ENCODE measurements around the gene SGSM1. TPM values are rescaled to one million over a fixed set of nuclear protein-coding genes. Genes with fewer than 3 reads are reported as not detected.

SGSM1 gene
- total RNA-seq, 1 experiment from 2014 or later, result 4.3 TPM

DNA sequence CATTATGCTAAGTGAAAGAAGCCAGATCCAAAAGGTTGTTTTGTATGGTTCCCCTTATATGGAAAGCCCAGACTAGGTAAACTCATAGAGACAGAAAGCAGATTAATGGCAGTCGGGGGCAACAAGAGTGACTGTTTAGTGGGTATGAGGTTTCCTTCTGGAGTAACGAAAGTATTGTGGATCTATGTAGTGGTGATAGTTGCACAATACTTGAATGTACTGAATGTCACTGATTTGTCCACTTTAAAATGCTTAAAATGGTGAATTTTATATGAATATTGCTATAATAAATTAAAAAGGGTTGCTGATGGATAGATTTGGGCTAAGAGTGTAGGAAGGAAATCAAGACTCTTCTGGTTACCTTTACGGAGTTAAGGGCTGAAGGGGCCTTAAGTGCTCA is 10.0 kb upstream of the SGSM1 start:
- no peak overlapping the region for H3K18ac ChIP-seq (ENCODE audit: insufficient read length, low read depth, low read length)
- no peak overlapping the region for H3K27ac ChIP-seq (ENCODE audit: insufficient read length, low read depth, low read length)
- H3T11ph ChIP-seq (ENCODE audit: low read length), result no peak overlapping the region
- H2BK20ac ChIP-seq (ENCODE audit: low read depth, low read length, poor library complexity, severe bottlenecking), result no peak overlapping the region
- TF ChIP-seq, protein P1, sequence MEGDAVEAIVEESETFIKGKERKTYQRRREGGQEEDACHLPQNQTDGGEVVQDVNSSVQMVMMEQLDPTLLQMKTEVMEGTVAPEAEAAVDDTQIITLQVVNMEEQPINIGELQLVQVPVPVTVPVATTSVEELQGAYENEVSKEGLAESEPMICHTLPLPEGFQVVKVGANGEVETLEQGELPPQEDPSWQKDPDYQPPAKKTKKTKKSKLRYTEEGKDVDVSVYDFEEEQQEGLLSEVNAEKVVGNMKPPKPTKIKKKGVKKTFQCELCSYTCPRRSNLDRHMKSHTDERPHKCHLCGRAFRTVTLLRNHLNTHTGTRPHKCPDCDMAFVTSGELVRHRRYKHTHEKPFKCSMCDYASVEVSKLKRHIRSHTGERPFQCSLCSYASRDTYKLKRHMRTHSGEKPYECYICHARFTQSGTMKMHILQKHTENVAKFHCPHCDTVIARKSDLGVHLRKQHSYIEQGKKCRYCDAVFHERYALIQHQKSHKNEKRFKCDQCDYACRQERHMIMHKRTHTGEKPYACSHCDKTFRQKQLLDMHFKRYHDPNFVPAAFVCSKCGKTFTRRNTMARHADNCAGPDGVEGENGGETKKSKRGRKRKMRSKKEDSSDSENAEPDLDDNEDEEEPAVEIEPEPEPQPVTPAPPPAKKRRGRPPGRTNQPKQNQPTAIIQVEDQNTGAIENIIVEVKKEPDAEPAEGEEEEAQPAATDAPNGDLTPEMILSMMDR (conservative IDR thresholded peaks at IDR 0.05), result no peak
- H3K9ac ChIP-seq (ENCODE audit: extremely low read depth, insufficient read length, low read length), result no peak overlapping the region
- no peaks in the 10 kb centered on the region for H3K27me3 ChIP-seq (ENCODE audit: insufficient read depth, low read length)
- H2AK5ac ChIP-seq (ENCODE audit: insufficient read length, low read length), result no peak overlapping the region
- H3K4me2 ChIP-seq (ENCODE audit: insufficient read depth, insufficient read length, low read length), result no peak overlapping the region
- H2BK12ac ChIP-seq (ENCODE audit: insufficient read length, low read depth, low read length), result no peak overlapping the region
- no peaks in the 10 kb centered on the region for H3K79me2 ChIP-seq (ENCODE audit: insufficient read depth, low read length)
- no peaks in the 10 kb centered on the region for H3K36me3 Mint-ChIP-seq (ENCODE audit: insufficient read depth in 1 of 3, low read depth in 3 of 3)
- H2BK15ac ChIP-seq (ENCODE audit: low read depth, low read length), result no peak overlapping the region
- H3K9me3 Mint-ChIP-seq, result no peaks in the 10 kb centered on the region
- H3K14ac ChIP-seq (ENCODE audit: insufficient read depth, low read length), result no peak overlapping the region
- H3K23ac ChIP-seq (ENCODE audit: insufficient read length, low read depth, low read length), result no peak overlapping the region
- no peak overlapping the region for H4K5ac ChIP-seq (ENCODE audit: insufficient read length, low read depth, low read length)
- no peak overlapping the region for H2BK5ac ChIP-seq (ENCODE audit: insufficient read length, low read length)
- no peak overlapping the region for H3K56ac ChIP-seq (ENCODE audit: insufficient read length, low read depth, low read length)
- H3K79me1 ChIP-seq (ENCODE audit: insufficient read depth, low read depth, low read length, poor library complexity, severe bottlenecking), result no peaks in the 10 kb centered on the region
- H3K27me3 Mint-ChIP-seq (ENCODE audit: low read depth), result no peaks in the 10 kb centered on the region; the same call in 1 of the 2 replicates
- no peak overlapping the region for H4K91ac ChIP-seq (ENCODE audit: insufficient read length, low read depth, low read length)
- H3K9me3 ChIP-seq (ENCODE audit: control insufficient read depth, low read depth, low read length), result no peaks in the 10 kb centered on the region
- WGBS (ENCODE audit: extremely low coverage, insufficient read length, low lambda C conversion rate), result no CpG with 5 or more reads among the region's 3 CpGs
- no peaks in the 10 kb centered on the region for H4K20me1 ChIP-seq (ENCODE audit: control insufficient read depth, insufficient read depth, insufficient read length)
- no peak for DNase-seq
- H3K23me2 ChIP-seq (ENCODE audit: insufficient read length, low read depth, low read length, poor library complexity, severe bottlenecking), result no peaks in the 10 kb centered on the region
- no peak overlapping the region for H4K8ac ChIP-seq (replicated peaks; ENCODE audit: insufficient read length, low read depth, low read length)
- no peak overlapping the region for H3K27ac Mint-ChIP-seq
- H3K4ac ChIP-seq (ENCODE audit: low read depth, low read length), result no peak overlapping the region
- no peak overlapping the region for H3K4me3 Mint-ChIP-seq
- H3K4me1 Mint-ChIP-seq, result no peaks in the 10 kb centered on the region
- H2BK120ac ChIP-seq (ENCODE audit: low read depth, low read length, poor library complexity, severe bottlenecking), result no peak overlapping the region
- H3K4me1 ChIP-seq (ENCODE audit: insufficient read depth, low read length), result no peaks in the 10 kb centered on the region
- no peak overlapping the region for H2AFZ ChIP-seq (ENCODE audit: low read length)
